ENCODE measurements around the gene OR2AG1. TPM values are rescaled to one million over a fixed set of nuclear protein-coding genes. Genes with fewer than 3 reads are reported as not detected.

OR2AG1 gene
- not detected in 2 replicates for polyA plus RNA-seq (2011; rRNA removed)
- not detected in 2 replicates for polyA minus RNA-seq (2011; rRNA and poly(A)+ RNA removed)

GRCh38 chr11:6782720-6783119 lies at the start of gene OR2AG1:
Gene OR2AG1 (plus strand): TSS chr11:6783020. CDS start chr11:6785038, 2,018 bp downstream.
- TF ChIP-seq CTCF (IDR thresholded peaks at IDR 0.05; ENCODE audit: low read depth, low read length): no peak
- Histone ChIP-seq H3K27ac (ENCODE audit: low read depth, low read length) (no peak within 1 kb of the TSS), H3K9me3 (ENCODE audit: control insufficient read depth, insufficient read depth, low read length) (no peaks in the 10 kb centered on the region), H3K4me3 (ENCODE audit: low read depth, low read length) (no peak within 1 kb of the TSS), H3K27me3 (ENCODE audit: control insufficient read depth, insufficient read depth, low read length) (no peaks in the 10 kb centered on the region)
- DNase-seq (ENCODE audit: low read depth, low spot score): no peak
- ChIA-PET POLR2A (no interaction called here), CTCF (no interaction called here)

- CTCF ChIA-PET: interaction anchor here (5.5 kb wide), 1 partner anchor 21 kb away, joined by 47 read pairs; no protein-coding TSS in a partner anchor
- POLR2A ChIA-PET: no interaction called here
- H3K9me3 ChIP-seq (ENCODE audit: control insufficient read depth, insufficient read depth, low read length): no peaks in the 10 kb centered on the region
- TF ChIP-seq CTCF (IDR thresholded peaks at IDR 0.05; ENCODE audit: low read depth, low read length): no peak
- peaks cover 3% of the 10 kb centered on the region for H3K27me3 ChIP-seq (ENCODE audit: control insufficient read depth, insufficient read depth, low read length)
- DNase-seq (ENCODE audit: low read depth, low spot score): no peak
- H3K4me3 ChIP-seq (ENCODE audit: low read depth, low read length): no peak overlapping the region
- H3K27ac ChIP-seq (ENCODE audit: low read depth, low read length): no peak overlapping the region
These were observed 49.2 kb upstream of the OR2AG1 start for GRCh38 chr11:6733326-6734275.

- Histone ChIP-seq H3K9me3 (ENCODE audit: control insufficient read depth, insufficient read depth, low read length) (no peaks in the 10 kb centered on the region), H3K27ac (ENCODE audit: low read depth, low read length) (no peak overlapping the region), H3K4me3 (ENCODE audit: low read depth, low read length) (no peak overlapping the region), H3K27me3 (ENCODE audit: control insufficient read depth, insufficient read depth, low read length) (no peaks in the 10 kb centered on the region)
- CTCF ChIA-PET: interaction anchor here (4.7 to 5.5 kb wide), 2 partner anchors 20 to 29 kb away, joined by 16 to 47 read pairs; no protein-coding TSS in a partner anchor
- TF ChIP-seq CTCF (IDR thresholded peaks at IDR 0.05; ENCODE audit: low read depth, low read length): no peak
- POLR2A ChIA-PET: no interaction called here
- no peak for DNase-seq (ENCODE audit: low read depth, low spot score)
These were observed 48.2 kb upstream of the OR2AG1 start for GRCh38 chr11:6734616-6735015.

GRCh38 chr11:6735306-6735705 lies 47.5 kb upstream of the OR2AG1 start:
- POLR2A ChIA-PET: no interaction called here
- H3K27ac ChIP-seq (ENCODE audit: low read depth, low read length): no peak overlapping the region
- no peak for DNase-seq (ENCODE audit: low read depth, low spot score)
- no peak for TF ChIP-seq CTCF (IDR thresholded peaks at IDR 0.05; ENCODE audit: low read depth, low read length)
- H3K27me3 ChIP-seq (ENCODE audit: control insufficient read depth, insufficient read depth, low read length): no peaks in the 10 kb centered on the region
- no peak overlapping the region for H3K4me3 ChIP-seq (ENCODE audit: low read depth, low read length)
- H3K9me3 ChIP-seq (ENCODE audit: control insufficient read depth, insufficient read depth, low read length): no peaks in the 10 kb centered on the region
- CTCF ChIA-PET: interaction anchor here (4.7 to 5.5 kb wide), 2 partner anchors 19 to 29 kb away, joined by 16 to 47 read pairs; no protein-coding TSS in a partner anchor

Data from AG04450 (cell line).